Transverse colon (tissue), 4 donors: Measurements from ENCODE around the gene SLC37A1.

ENCODE experiments used
- CTCF ChIP-seq, 5 experiments: fragments of 200-600 bp in 3 of 5; fragments of 450-650 bp in 2 of 5; sonication (generic) in 3 of 5; IDR thresholded peaks; 1 replicate in 2 of 5; 2 replicates in 3 of 5; pipeline ENCODE4 v1.5.1; 2016 to 2017; ENCODE audit warnings: antibody characterized with exemption in 5 of 5, inconsistent platforms in 3 of 5, mild to moderate bottlenecking in 2 of 5, moderate library complexity in 1 of 5
- EP300 ChIP-seq: sonication (generic); formaldehyde crosslinking; IDR thresholded peaks from one replicate; pipeline ENCODE4 v1.6.1; 2017; ENCODE audit warnings: antibody characterized with exemption, low read depth
- POLR2A ChIP-seq: fragments of 450-650 bp; IDR thresholded peaks from one replicate; pipeline ENCODE4 v1.6.1; 2016; ENCODE audit warnings: antibody characterized with exemption, mild to moderate bottlenecking, moderate library complexity
- POLR2AphosphoS5 ChIP-seq, 3 donors: sonication (generic); formaldehyde crosslinking; IDR thresholded peaks; one replicate each; pipeline ENCODE4 v1.6.1; 2016; ENCODE audit warnings: antibody characterized with exemption in 3 of 3

GRCh38 chr21:42533963-42534355 lies 20.3 kb downstream of the SLC37A1 start:
- TF ChIP-seq CTCF (IDR thresholded peaks at IDR 0.05), result no peak
- no peak for TF ChIP-seq POLR2AphosphoS5 (IDR thresholded peaks at IDR 0.05)
- TF ChIP-seq POLR2A, result no peak
- no peak for TF ChIP-seq EP300
